Small intestine (tissue), 7 donors: Measurements from ENCODE around the gene TAF5. TPM values are rescaled to one million over a fixed set of nuclear protein-coding genes. Genes with fewer than 3 reads are reported as not detected.
"Not testable (repeated sequence)": the region's sequence is repeated elsewhere in the genome, so short reads cannot be mapped to it uniquely, and the experiment has no call there.

Experiments used
- DNase-seq, 2 donors: peaks; one replicate each; pipeline versions ENCODE4 v3.0.0 to v3.0.0-alpha.2; 2013
- FAIRE-seq: peaks from 2 replicates; lab custom pipeline; 2012; peaks lifted over from hg19 to GRCh38; lab: Jason Lieb, UNC
- H3K27ac ChIP-seq, 3 donors: one replicate each; pipeline ENCODE4 v1.5.1; 2013; ENCODE audit warnings: low read length in 2 of 3, mild to moderate bottlenecking in 2 of 3, control low read depth in 1 of 3, inconsistent platforms in 1 of 3, low read depth in 1 of 3, moderate library complexity in 1 of 3
- H3K27me3 ChIP-seq, 3 donors: one replicate each; pipeline ENCODE4 v1.6.1; 2013; ENCODE audit warnings: low read length in 3 of 3, inconsistent platforms in 1 of 3; ENCODE audit not compliant: control insufficient read depth in 3 of 3, insufficient read depth in 3 of 3
- H3K36me3 ChIP-seq, 3 donors: one replicate each; pipeline ENCODE4 v1.6.1; 2013; ENCODE audit warnings: low read length in 3 of 3, inconsistent platforms in 1 of 3, low read depth in 1 of 3, mild to moderate bottlenecking in 1 of 3, moderate library complexity in 1 of 3; ENCODE audit not compliant: control insufficient read depth in 3 of 3, insufficient read depth in 2 of 3
- H3K4me1 ChIP-seq, 3 donors: one replicate each; pipeline ENCODE4 v1.6.1; 2013; ENCODE audit warnings: low read length in 2 of 3, inconsistent platforms in 1 of 3, low read depth in 1 of 3, mild to moderate bottlenecking in 1 of 3, moderate library complexity in 1 of 3; ENCODE audit not compliant: control insufficient read depth in 3 of 3, insufficient read depth in 2 of 3
- H3K4me3 ChIP-seq, 3 donors: one replicate each; pipeline ENCODE4 v1.5.1; 2013; ENCODE audit warnings: low read length in 3 of 3, control low read depth in 1 of 3, inconsistent platforms in 1 of 3, low read depth in 1 of 3, mild to moderate bottlenecking in 1 of 3, moderate library complexity in 1 of 3
- H3K9me3 ChIP-seq, 2 donors: one replicate each; pipeline ENCODE4 v1.6.1; 2013; ENCODE audit warnings: low read depth in 1 of 2, low read length in 1 of 2; ENCODE audit not compliant: control insufficient read depth in 2 of 2, insufficient read depth in 1 of 2
- WGBS, 3 donors: extraction: QIAGEN DNeasy Blood & Tissue Kit; methylation state at CpG; one replicate each; pipeline ENCODE4 v1.1.7; 2013; 5-methylcytosine and 5-hydroxymethylcytosine counted together
- polyA plus RNA-seq, 4 donors: library from polyadenylated mRNA; stranded (reverse) in 3 of 4; unstranded in 1 of 4; fragments of 200-250 nt in 3 of 4; fragments of 120-200 nt in 1 of 4; gene quantifications; one replicate each; pipeline versions ENCODE4 v1.2.1 to v1.2.3, GENCODE V29; 2013
- donor health status: healthy with polysubstance abuse.
- donor health status: control.
- donor health status: control.
- donor health status: Bipolar disorder and iron deficiency.
- donor health status: healthy.

Gene TAF5
- polyA plus RNA-seq, 4 donors = 2.7 to 5.8 (median 3.3) TPM

GRCh38 chr10:103353281-103353680, 14.5 kb upstream of the TAF5 start:
- DNase-seq (peak in 1 of 2 donors; percentile 1), FAIRE-seq (no peak)
- Histone ChIP-seq H3K27ac (no peak overlapping the region), H3K27me3 (no peaks in the 10 kb centered on the region), H3K9me3 (no peaks in the 10 kb centered on the region), H3K4me3 (no peak overlapping the region), H3K4me1 (peaks cover 0 to 6% (median 0%) of the 10 kb centered on the region in 3 donors), H3K36me3 (peaks cover 0 to 2% (median 0%) of the 10 kb centered on the region in 3 donors)
- WGBS, 3 donors = 39 to 54% (median 54%) methylated on average over 2 of the region's 2 CpGs

GRCh38 chr10:103354567-103354966, 13.2 kb upstream of the TAF5 start:
- not testable (repeated sequence) for H3K4me3 ChIP-seq, H3K4me1 ChIP-seq, H3K27me3 ChIP-seq, H3K9me3 ChIP-seq, H3K36me3 ChIP-seq, H3K27ac ChIP-seq, FAIRE-seq, DNase-seq
- 94 to 98% (median 95%) methylated on average over 3 to 4 of the region's 4 CpGs for WGBS, 3 donors

GRCh38 chr10:103355906-103356599, 11.7 kb upstream of the TAF5 start:
- 82 to 86% (median 84%) methylated on average over 5 of the region's 5 CpGs for WGBS, 3 donors
- Histone ChIP-seq H3K27me3 (no peaks in the 10 kb centered on the region), H3K27ac (no peak overlapping the region), H3K36me3 (no peaks in the 10 kb centered on the region), H3K4me1 (no peaks in the 10 kb centered on the region), H3K9me3 (no peaks in the 10 kb centered on the region), H3K4me3 (no peak overlapping the region)
- DNase-seq = no peak
- no peak for FAIRE-seq

- DNase-seq = peak in 1 of 2 donors; percentile 5
- FAIRE-seq, H3K4me3 ChIP-seq, H3K36me3 ChIP-seq, H3K9me3 ChIP-seq, H3K27me3 ChIP-seq, H3K27ac ChIP-seq, H3K4me1 ChIP-seq: not testable (repeated sequence)
- 83 to 96% (median 85%) methylated on average over 4 of the region's 4 CpGs for WGBS, 3 donors
These were observed 8.3 kb upstream of the TAF5 start for GRCh38 chr10:103359493-103359892.

- DNase-seq, H3K36me3 ChIP-seq, H3K27me3 ChIP-seq, H3K27ac ChIP-seq, FAIRE-seq, H3K4me1 ChIP-seq, H3K9me3 ChIP-seq, H3K4me3 ChIP-seq: not testable (repeated sequence)
- 86 to 92% (median 90%) methylated on average over 9 of the region's 9 CpGs for WGBS, 3 donors
These were observed 7.0 kb upstream of the TAF5 start for GRCh38 chr10:103360791-103361190.

DNA sequence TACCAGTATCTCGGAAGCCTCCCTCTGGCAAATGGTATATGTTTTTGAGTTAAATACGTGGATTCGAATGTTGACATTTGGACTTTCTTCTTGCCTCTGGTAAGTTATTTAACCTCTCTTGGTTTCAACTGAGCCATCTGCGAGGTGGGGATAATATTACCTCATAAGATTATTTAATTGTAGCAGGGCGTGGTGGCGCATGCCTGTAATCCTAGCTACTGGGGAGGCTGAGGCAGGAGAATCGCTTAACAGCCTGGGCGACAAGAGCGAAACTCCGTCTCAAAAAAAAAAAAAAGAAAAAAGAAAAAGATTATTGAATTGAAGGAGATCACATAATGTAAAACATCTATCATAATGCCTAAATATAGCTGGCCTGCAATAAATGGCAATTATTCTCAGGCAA, 396 bp upstream of the TAF5 start:
- FAIRE-seq (no peak), DNase-seq (no peak)
- Histone ChIP-seq H3K4me1 (peaks cover 0 to 3% (median 0%) of the 10 kb centered on the region in 3 donors), H3K36me3 (peaks cover 0 to 3% (median 0%) of the 10 kb centered on the region in 3 donors), H3K4me3 (peak overlapping the region in 2 of 3 donors; percentile 66 to 100), H3K27me3 (no peaks in the 10 kb centered on the region), H3K9me3 (no peaks in the 10 kb centered on the region), H3K27ac (peak overlapping the region; percentile 75 to 97 (median 90))
- 18 to 36% (median 22%) methylated on average over 10 of the region's 10 CpGs for WGBS, 3 donors

GRCh38 chr10:103373544-103373943, 5.8 kb downstream of the TAF5 start:
- Histone ChIP-seq H3K27me3 (no peaks in the 10 kb centered on the region), H3K4me1 (peaks cover 0 to 3% (median 0%) of the 10 kb centered on the region in 3 donors), H3K36me3 (peaks cover 0 to 22% (median 6%) of the 10 kb centered on the region in 3 donors), H3K27ac (no peak overlapping the region), H3K9me3 (no peaks in the 10 kb centered on the region), H3K4me3 (no peak overlapping the region)
- DNase-seq (no peak), FAIRE-seq (no peak)
- 80 to 87% (median 87%) methylated on average over 3 of the region's 3 CpGs for WGBS, 3 donors

GRCh38 chr10:103374263-103374662, 6.5 kb downstream of the TAF5 start:
- peaks cover 0 to 27% (median 6%) of the 10 kb centered on the region in 3 donors for H3K36me3 ChIP-seq
- H3K4me3 ChIP-seq = no peak overlapping the region
- no peak for DNase-seq
- FAIRE-seq = no peak
- WGBS, 3 donors = 92 to 93% (median 93%) methylated on average over 5 of the region's 5 CpGs
- H3K27me3 ChIP-seq = no peaks in the 10 kb centered on the region
- no peaks in the 10 kb centered on the region for H3K9me3 ChIP-seq
- no peak overlapping the region for H3K27ac ChIP-seq
- H3K4me1 ChIP-seq = peaks cover 0 to 3% (median 0%) of the 10 kb centered on the region in 3 donors
